Mucosa of descending colon (tissue), 3 donors: ENCODE measurements around the gene ZNF709. TPM values are rescaled to one million over a fixed set of nuclear protein-coding genes. Genes with fewer than 3 reads are reported as not detected.
"Not testable (repeated sequence)": the region's sequence is repeated elsewhere in the genome, so short reads cannot be mapped to it uniquely, and the experiment has no call there.

Experiments used
- ATAC-seq: fragments of 200-7000 bp; cut with Tn5 transposase; one replicate; pipeline ENCODE4 v1.9.1; 2020; ENCODE audit warnings: mild to moderate bottlenecking, moderate library complexity
- DNase-seq, 3 donors: peaks; one replicate each; pipeline ENCODE4 v3.0.0-alpha.2; 2020
- H3K36me3 ChIP-seq: fragments of 200-600 bp; one replicate; pipeline ENCODE4 v1.8.0; 2021; ENCODE audit warnings: low read depth, mild to moderate bottlenecking
- H3K4me1 ChIP-seq: fragments of 200-600 bp; one replicate; pipeline ENCODE4 v1.8.0; 2021; ENCODE audit warnings: low read depth, mild to moderate bottlenecking
- H3K4me3 ChIP-seq: fragments of 200-600 bp; one replicate; pipeline ENCODE4 v1.8.0; 2021; ENCODE audit warnings: mild to moderate bottlenecking
- H3K9me3 ChIP-seq: fragments of 200-600 bp; one replicate; pipeline ENCODE4 v1.8.0; 2021; ENCODE audit warnings: mild to moderate bottlenecking
- CTCF ChIP-seq: fragments of 200-600 bp; IDR thresholded peaks from one replicate; pipeline ENCODE4 v1.8.0; 2022; ENCODE audit warnings: antibody characterized with exemption, mild to moderate bottlenecking
- intact Hi-C, 2 donors: fragments of 100-400 bp; cut with DNase I in 1 of 2; cut with micrococcal nuclease in 1 of 2; formaldehyde crosslinking; loops; one replicate each; pipeline versions ENCODE4 v1.11.0 to v1.11.1; 2022; cut with DNase I, micrococcal nuclease
- total RNA-seq, 3 donors: library from RNA; stranded (reverse); fragmentation: NEBNext Ultra II Directional in 2 of 3; extraction: Animal tissue kit (Norgen Biotek cat#: 25700) in 2 of 3; gene quantifications; one replicate each; pipeline versions ENCODE4 v1.2.1 to v1.2.4, GENCODE V29; 2021 to 2023
- donor health status: DM: no; HTN: no; CAD: no; lungs with moderate emphysema.
- donor health status: DM: no; HTN: no; CAD: no.
- donor health status: DM: no; HTN: yes; CAD: no.

The ZNF709 gene
- total RNA-seq, 3 donors from 2014 or later, result 1.2 to 3.3 (median 1.8) TPM

DNA sequence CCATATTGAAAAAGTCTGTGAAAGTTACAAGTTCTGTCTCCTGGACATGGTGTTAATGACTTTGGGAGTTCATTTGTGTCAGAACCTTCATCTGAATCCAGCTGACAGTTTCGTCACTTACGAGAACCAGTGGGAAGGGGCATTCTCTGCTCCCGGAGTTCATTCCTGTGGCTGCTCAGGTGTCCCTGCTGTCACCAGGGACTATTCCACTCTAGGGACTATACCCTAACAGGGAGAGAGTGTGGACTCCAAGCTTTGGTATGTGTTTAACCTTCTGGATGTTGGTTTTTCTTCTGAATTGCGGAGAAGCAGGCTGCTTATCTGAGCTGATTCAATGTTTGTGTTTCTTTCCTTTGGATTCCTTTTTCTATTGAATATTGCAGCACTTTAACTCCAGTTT, 12.4 kb upstream of the ZNF709 start:
- TF ChIP-seq CTCF, result no peak
- intact Hi-C loops, result no loop called here
- Histone ChIP-seq H3K9me3 (no peaks in the 10 kb centered on the region), H3K4me1 (peaks cover 3% of the 10 kb centered on the region), H3K4me3 (no peak overlapping the region), H3K36me3 (no peaks in the 10 kb centered on the region)
- no peak for DNase-seq
- no peak for ATAC-seq

- Histone ChIP-seq H3K9me3 (no peaks in the 10 kb centered on the region), H3K4me1 (peaks cover 3% of the 10 kb centered on the region), H3K4me3 (no peak overlapping the region), H3K36me3 (no peaks in the 10 kb centered on the region)
- intact Hi-C loops, result no loop called here
- ATAC-seq, result no peak
- DNase-seq, result no peak
- TF ChIP-seq CTCF, result no peak
These were observed 11.9 kb upstream of the ZNF709 start for GRCh38 chr19:12496480-12496879.

GRCh38 chr19:12495002-12495802, 10.6 kb upstream of the ZNF709 start:
- Histone ChIP-seq H3K36me3 (no peaks in the 10 kb centered on the region), H3K4me1 (peaks cover 3% of the 10 kb centered on the region), H3K4me3 (peak overlapping the region; percentile 47), H3K9me3 (no peaks in the 10 kb centered on the region)
- DNase-seq (peak; percentile 96 to 98 (median 97)), ATAC-seq (peak; percentile 100)
- intact Hi-C loops, result no loop called here
- TF ChIP-seq CTCF, result peak; percentile 33

DNA sequence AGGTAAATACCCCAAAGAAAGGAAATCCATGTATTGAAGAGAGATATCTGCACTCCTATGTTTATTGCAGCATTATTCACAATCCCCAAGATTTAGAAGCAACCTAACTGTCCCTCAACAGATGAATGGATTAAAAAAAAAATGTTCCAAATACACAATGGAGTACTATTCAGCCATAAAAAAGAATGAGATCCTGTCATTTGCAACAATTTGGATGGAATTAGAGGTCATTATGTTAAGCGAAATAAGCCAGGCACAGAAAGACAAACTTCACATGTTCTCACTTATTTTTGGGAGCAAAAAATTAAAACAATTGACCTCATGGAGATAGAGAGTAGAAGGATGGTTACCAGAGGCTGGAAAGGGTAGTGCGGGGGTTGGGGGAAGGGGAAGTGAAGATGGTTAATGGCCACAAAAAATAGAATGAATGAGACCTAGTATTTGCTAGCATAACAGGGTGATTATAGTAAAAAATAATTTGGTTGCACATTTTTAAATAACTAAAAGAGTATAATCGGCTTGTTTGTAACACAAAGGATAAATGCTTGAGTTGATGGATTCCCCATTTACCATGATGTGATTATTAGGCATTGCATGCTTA, 9.7 kb upstream of the ZNF709 start:
- no peaks in the 10 kb centered on the region for H3K36me3 ChIP-seq
- no peak for DNase-seq
- no peak for TF ChIP-seq CTCF
- peaks cover 3% of the 10 kb centered on the region for H3K4me1 ChIP-seq
- intact Hi-C loops, result no loop called here
- H3K4me3 ChIP-seq, result no peak overlapping the region
- H3K9me3 ChIP-seq, result no peaks in the 10 kb centered on the region
- ATAC-seq, result no peak

DNA sequence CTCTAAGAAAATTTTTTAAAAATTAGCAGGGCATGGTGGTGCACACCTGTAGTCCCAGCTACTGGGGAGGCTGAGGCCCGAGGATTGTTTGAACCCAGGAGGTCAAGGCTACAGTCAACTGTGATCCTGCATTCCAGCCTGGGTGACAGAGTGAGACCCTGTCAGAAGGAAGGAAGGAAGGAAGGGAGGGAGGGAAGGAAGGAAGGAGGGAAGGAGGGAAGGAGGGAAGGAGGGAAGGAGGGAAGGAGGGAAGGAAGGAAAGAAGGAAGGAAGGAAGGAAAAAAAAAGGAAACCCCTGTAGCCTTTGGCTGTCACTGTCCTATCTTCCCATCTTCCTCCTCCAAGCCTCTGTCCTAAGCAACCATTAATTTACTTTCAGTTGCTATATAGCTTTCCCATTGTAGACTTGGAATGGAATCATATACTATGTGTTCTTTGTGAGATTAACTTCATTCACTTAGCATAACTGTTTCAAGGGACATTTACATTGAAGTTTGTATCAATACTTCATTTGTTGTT, 1.7 kb upstream of the ZNF709 start:
- H3K9me3 ChIP-seq, H3K4me3 ChIP-seq, ATAC-seq, H3K4me1 ChIP-seq, H3K36me3 ChIP-seq, DNase-seq, intact Hi-C loops: not testable (repeated sequence)

GRCh38 chr19:12485571-12485970, 955 bp upstream of the ZNF709 start:
- Histone ChIP-seq H3K9me3 (no peaks in the 10 kb centered on the region), H3K36me3 (no peaks in the 10 kb centered on the region), H3K4me1 (peaks cover 3% of the 10 kb centered on the region), H3K4me3 (no peak overlapping the region)
- intact Hi-C loops, result no loop called here
- DNase-seq, result no peak
- no peak for TF ChIP-seq CTCF
- ATAC-seq, result no peak
